HG03097 (cell line): ENCODE data around the gene KLHL17.
"Not testable (repeated sequence)": the region's sequence is repeated elsewhere in the genome, so short reads cannot be mapped to it uniquely, and the experiment has no call there.

Experiments
- ATAC-seq: cut with Tn5 transposase; IDR thresholded peaks from one replicate; pipeline ENCODE4 v1.9.1; 2021; ENCODE audit not compliant: unreplicated experiment, low FRiP score

Gene KLHL17

GRCh38 chr1:978835-979743 lies 18.7 kb downstream of the KLHL17 start:
- no peak for ATAC-seq

DNA sequence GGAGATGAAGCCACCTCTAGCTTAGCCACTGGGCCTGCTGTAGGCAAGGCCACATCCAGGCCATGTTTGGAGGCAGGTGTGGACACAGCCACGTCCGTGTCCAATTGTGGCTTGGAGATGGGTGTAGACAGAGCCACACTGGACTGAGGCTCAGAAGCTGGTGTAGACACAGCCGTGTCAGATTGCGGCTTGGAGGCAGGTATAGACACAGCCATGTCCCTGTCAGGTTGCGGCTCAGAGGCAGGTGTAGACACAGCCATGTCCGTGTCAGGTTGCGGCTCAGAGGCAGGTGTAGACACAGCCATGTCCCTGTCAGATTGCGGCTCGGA lies 19.3 kb downstream of the KLHL17 start:
- no peak for ATAC-seq

DNA sequence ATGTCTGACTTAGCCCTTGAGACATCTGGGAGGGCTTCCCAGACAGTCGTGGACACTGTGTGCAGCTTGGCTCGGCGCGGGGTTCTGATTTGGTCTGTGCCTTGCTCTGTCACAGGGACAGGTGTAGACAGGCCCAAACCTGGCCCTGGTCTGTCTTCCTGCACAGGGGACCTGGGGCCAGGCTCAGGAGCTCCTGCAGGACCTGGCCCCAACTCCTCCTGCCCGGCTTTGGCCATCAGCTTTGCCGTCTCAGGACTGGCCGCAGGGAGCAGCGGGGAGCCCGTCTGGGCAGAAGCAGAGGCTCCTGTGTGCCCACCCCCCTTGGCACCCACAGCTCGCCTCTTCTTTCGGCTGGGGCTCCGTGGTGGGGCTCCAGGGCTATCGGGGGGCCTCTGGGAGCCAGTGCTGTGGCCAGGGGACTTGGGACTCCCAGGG lies 19.8 kb downstream of the KLHL17 start:
- ATAC-seq, result no peak

GRCh38 chr1:980602-981395 lies 20.4 kb downstream of the KLHL17 start:
- ATAC-seq, result no peak

GRCh38 chr1:981491-981954 lies 21.1 kb downstream of the KLHL17 start:
- no peak for ATAC-seq

DNA sequence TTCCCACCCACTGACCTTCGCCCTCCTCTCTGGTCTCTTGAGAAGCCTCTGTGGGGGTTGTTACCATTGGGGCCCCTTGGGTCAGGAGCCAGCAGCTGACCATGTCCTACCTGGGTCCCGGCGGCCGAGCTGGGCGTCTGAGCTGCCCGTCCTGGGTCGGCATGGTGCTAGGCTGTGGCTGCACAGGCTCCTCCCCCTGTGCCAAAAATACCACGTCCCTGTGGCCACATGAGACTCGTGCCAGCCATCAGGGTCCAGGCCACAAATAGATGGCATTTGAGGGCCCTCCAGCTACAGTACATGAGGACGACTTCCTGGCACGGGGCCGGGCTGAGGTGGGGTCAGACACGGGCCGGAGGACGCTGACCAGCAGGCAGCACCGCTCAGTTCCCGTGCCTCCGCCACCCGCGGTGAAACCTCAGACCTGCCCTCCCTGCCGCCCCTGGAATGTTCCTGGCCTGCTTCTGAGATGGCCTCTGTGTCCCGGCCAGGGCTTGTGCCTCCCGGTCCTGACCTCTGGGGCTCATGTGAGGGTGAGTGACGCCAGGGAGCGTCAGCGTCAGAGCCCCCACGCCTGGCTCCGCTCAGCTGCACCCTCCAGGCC lies 21.7 kb downstream of the KLHL17 start, which contains the start of gene PERM1:
Gene PERM1, minus strand, starts transcription at position 139 of the 604 bp plus-strand sequence. CDS start 1,064 bp downstream, outside the sequence.
- no peak for ATAC-seq

GRCh38 chr1:982765-983436 lies 22.5 kb downstream of the KLHL17 start:
- ATAC-seq, result no peak

DNA sequence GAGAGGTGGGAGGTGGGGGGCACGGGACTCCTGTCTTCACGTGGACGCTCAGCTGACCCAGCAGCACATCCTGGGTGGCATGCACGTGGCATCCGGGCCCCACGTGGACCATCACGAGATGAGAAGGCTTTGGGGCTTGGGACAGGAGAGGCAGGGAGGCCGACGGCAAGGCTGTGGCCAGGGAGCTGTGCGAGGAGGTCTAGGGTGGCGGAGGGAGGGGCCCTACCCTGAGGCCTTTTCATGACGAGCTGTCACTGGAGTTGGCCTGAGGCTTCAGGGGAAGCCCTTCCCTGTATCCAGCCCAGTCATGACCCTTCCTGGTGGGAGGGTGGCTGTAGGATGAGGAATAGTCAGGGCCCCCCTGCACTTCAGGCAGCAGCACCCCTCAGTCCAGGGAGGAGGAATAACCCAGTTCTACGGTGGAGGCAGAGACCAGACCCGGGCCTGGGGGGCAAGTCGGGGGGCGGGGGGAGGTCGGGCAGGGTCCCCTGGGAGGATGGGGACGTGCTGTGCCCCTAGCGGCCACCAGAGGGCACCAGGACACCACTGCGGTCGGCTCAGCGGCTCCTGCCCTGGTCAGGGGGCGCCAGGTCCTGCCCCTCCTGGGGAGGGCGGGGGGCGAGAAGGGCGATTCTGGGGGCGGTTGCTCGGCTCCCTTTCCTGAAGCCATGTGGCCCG lies 23.6 kb downstream of the KLHL17 start:
- ATAC-seq, result no peak

GRCh38 chr1:984476-984814 lies 24.1 kb downstream of the KLHL17 start:
- no peak for ATAC-seq

DNA sequence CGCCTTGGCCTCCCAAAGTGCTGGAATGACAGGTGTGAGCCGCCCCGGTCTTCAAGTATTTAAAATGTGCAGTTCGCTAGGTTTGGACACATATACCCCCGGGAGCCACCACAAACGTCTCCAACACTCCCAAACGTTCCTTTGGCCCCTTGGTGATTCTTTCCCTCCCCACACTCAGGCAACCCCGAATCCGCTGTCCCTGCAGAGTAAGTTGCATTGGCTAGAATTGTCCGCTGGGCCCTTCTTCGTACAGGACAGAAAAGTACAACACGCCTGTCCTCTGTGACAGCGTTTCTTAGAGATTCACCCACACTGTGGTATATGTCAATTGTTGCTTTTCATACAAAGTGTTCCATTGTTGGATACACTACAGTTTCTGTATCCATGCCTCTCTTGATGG lies 24.7 kb downstream of the KLHL17 start:
- ATAC-seq, result no peak

- ATAC-seq, result not testable (repeated sequence)
Measured at GRCh38 chr1:988061-988460, 27.7 kb downstream of the KLHL17 start.

DNA sequence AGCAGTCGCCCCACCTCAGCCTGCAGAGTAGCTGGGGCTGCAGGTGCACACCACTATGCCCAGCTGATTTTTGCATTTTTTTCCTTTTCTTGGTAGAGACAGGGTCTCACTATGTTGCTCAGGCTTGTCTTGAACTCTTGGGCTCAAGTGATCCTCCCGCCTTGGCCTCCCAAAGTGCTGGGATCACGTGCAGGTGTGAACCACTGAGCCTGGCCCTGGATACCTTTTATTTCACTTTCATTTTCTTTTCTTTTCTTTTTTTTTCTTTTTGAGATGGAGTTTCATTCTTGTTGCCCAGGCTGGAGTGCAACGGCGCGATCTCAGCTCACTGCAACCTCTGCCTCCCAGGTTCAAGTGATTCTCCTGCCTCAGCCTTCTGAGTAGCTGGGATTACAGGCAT lies 30.9 kb downstream of the KLHL17 start:
- not testable (repeated sequence) for ATAC-seq

DNA sequence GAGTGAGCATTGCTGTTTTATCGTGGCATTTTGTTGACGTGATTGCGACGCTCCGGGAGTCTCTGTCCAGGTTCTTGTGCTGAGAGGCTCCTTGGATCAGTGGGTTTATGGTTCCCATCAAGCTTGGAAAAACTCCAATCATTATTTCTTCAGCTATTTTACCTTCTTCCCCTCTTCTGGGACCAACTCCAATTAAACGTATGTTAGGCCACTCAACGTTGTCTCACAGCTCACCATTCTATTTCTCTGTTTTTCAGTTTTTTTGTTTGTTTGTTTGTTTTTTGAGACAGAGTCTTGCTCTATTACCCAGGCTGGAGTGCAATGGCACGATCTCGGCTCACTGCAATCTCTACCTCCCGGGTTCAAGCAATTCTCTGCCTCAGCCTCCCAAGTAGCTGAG lies 31.5 kb downstream of the KLHL17 start:
- ATAC-seq, result no peak

- ATAC-seq, result no peak
Measured at GRCh38 chr1:992362-992761, 32.0 kb downstream of the KLHL17 start.

- ATAC-seq, result no peak
Measured at GRCh38 chr1:993379-993995, 33.1 kb downstream of the KLHL17 start.

DNA sequence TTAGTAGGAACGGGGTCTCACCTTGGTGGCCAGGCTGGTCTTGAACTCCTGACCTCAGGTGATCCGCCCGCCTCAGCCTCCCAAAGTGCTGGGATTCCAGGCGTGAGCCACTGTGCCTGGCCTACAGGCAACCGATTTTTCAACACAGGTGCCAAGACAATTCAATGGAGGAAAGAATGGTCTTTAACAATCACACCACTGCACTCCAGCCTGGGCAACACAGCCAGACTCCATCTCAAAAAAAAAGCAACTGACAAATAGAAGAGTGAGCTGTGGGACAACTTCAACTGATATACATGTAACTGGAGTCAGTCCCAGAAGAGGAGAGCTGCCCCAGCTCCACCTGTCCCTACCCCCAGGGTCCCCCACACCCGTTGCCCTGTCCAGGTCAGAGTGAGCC lies 34.2 kb downstream of the KLHL17 start:
- not testable (repeated sequence) for ATAC-seq

DNA sequence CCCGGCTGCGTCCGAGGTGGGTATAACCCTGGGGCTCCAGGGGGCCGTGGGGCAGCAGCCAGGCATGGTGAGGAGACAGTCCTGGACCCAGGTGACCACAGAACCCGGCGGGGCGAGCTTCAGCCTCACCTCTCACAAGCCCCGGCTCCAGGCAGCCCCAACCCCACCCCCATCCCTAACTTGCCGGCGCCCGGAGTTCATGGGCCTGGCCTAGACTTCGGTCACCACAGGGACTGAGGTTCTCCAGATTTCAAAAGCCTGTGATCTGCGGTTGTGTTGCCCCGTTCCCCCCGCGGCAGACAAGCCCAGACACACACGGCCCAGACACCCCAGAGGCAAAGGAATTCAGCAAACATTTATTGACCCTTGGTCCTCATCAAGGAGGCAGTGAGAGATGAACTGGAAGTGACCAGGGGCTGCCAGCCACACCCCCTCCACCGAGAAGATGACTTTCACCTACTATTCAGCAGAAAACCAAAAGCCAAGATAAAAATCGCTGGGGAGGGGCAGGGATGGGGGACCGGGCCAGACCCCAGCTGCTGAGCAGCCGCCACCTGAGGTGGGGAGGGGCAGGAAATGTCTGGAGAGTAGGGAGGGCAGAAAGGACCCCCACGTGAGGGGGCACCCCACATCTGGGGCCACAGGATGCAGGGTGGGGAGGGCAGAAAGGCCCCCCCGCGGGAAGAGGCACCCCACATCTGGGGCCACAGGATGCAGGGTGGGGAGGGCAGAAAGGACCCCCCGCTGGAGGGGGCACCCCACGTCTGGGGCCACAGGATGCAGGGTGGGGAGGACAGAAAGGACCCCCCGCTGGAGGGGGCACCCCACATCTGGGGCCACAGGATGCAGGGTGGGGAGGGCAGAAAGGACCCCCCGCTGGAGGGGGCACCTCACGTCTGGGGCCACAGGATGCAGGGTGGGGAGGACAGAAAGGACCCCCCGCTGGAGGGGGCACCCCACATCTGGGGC lies 35.6 kb downstream of the KLHL17 start:
- no peak for ATAC-seq

DNA sequence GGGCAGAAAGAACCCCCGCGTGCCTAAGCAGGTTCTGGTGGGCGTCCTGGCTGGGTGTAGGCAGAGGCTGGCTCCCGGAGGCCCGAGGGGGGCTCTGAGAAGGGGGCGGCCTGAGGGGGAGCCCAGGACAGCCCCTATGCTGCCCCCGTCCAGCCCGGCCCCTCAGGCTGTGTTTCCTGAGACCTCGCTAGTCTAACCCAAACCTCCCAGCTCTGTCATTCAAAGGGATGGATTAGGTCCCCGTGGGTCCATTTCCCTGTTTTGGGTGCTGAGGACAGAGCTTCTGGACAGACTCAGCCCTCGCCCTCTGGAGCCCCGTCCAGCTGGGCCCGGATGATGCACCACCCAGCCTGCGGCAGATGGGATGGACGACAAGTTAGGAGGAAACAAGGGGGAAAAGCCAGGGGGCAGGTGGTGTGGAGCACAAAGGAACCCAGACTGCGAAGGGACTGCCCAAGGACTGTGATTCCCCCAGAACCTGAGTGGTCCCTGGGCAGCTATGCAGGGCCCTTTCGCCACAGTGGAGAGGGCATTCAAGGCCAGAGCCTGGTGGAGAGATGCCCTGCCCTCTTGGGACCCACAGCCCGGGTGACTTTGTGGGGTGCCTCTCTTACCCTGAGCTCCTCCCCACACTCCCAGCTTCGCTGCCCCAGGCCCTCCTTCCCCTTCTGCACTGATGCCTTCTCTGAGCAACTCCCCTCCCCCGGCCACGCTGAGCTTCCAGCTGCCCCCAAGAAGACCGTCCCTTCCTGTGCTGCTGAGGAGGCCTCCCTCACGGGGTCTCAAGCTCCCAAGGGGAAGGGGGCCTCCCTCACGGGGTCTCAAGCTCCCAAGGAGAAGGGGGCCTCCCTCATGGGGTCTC lies 36.7 kb downstream of the KLHL17 start:
- ATAC-seq, result no peak
